GM23338 (cell line): Measurements from ENCODE around the gene PCP4. TPM values are rescaled to one million over a fixed set of nuclear protein-coding genes. Genes with fewer than 3 reads are reported as not detected.

Experiments used
- ATAC-seq: fragments of 200-7000 bp; cut with Tn5 transposase; 3 replicates; pipeline ENCODE4 v1.9.1; 2020
- DNase-seq: peaks from one replicate; pipeline ENCODE4 v3.0.0-alpha.2; 2015; ENCODE audit warnings: low spot score
- H2AFZ ChIP-seq: fragments of 200-600 bp; sonication (generic); 2 replicates; pipeline ENCODE4 v1.8.0; 2016; ENCODE audit warnings: antibody characterized with exemption, mild to moderate bottlenecking, moderate library complexity
- H3F3A ChIP-seq: fragments of 200-600 bp; sonication (generic); replicated peaks from 2 replicates; pipeline ENCODE4 v1.8.0; 2017; ENCODE audit warnings: antibody characterized with exemption, mixed run types, low read depth
- H3K27ac ChIP-seq: fragments of 200-600 bp; sonication (generic); 2 replicates; pipeline ENCODE4 v1.6.1; 2016; ENCODE audit warnings: low read depth
- H3K27me3 ChIP-seq: fragments of 200-600 bp; sonication (generic); 2 replicates; pipeline ENCODE4 v1.8.0; 2016; ENCODE audit warnings: mild to moderate bottlenecking, mixed run types, moderate library complexity; ENCODE audit not compliant: insufficient read depth
- H3K36me3 ChIP-seq: fragments of 200-600 bp; sonication (generic); 2 replicates; pipeline ENCODE4 v1.8.0; 2016; ENCODE audit warnings: mild to moderate bottlenecking; ENCODE audit not compliant: insufficient read depth
- H3K4me1 ChIP-seq: fragments of 200-600 bp; sonication (generic); 2 replicates; pipeline ENCODE4 v1.8.0; 2016; ENCODE audit warnings: mild to moderate bottlenecking, moderate library complexity; ENCODE audit not compliant: insufficient read depth
- H3K4me2 ChIP-seq: fragments of 200-600 bp; sonication (generic); 2 replicates; pipeline ENCODE4 v1.7.1; 2017; ENCODE audit warnings: mixed run types
- H3K4me3 ChIP-seq: fragments of 200-600 bp; sonication (generic); 2 replicates; pipeline ENCODE4 v1.6.1; 2016; ENCODE audit warnings: mixed run types
- H3K79me2 ChIP-seq: fragments of 200-600 bp; sonication (generic); replicated peaks from 2 replicates; pipeline ENCODE4 v1.8.0; 2017; ENCODE audit warnings: mild to moderate bottlenecking; ENCODE audit not compliant: insufficient read depth
- H3K9me2 ChIP-seq: fragments of 200-600 bp; sonication (generic); 2 replicates; pipeline ENCODE4 v1.8.0; 2017; ENCODE audit not compliant: insufficient read depth
- H4K20me1 ChIP-seq: fragments of 200-600 bp; sonication (generic); replicated peaks from 2 replicates; pipeline ENCODE4 v1.8.0; 2017; ENCODE audit warnings: mild to moderate bottlenecking; ENCODE audit not compliant: insufficient read depth
- H3K27ac Mint-ChIP-seq: 2 replicates; pipeline ENCODE4 v1.8.0; 2020; ENCODE audit warnings: inconsistent platforms, mild to moderate bottlenecking, moderate library complexity, mixed read lengths
- H3K27me3 Mint-ChIP-seq: 3 replicates; pipeline ENCODE4 v1.8.0; 2022; ENCODE audit warnings: low read depth, mild to moderate bottlenecking, moderate library complexity, mixed read lengths, inconsistent platforms; ENCODE audit not compliant: insufficient read depth, poor library complexity
- H3K36me3 Mint-ChIP-seq: 3 replicates; pipeline ENCODE4 v1.8.0; 2021; ENCODE audit warnings: low read depth, mild to moderate bottlenecking, inconsistent platforms, moderate library complexity, mixed read lengths
- H3K4me1 Mint-ChIP-seq: 3 replicates; pipeline ENCODE4 v1.8.0; 2020; ENCODE audit warnings: mild to moderate bottlenecking, inconsistent platforms, mixed read lengths
- H3K4me3 Mint-ChIP-seq: 3 replicates; pipeline ENCODE4 v1.8.0; 2021; ENCODE audit warnings: moderate library complexity, mild to moderate bottlenecking, inconsistent platforms, mixed read lengths
- H3K9me3 Mint-ChIP-seq: 3 replicates; pipeline ENCODE4 v1.8.0; 2020; ENCODE audit warnings: moderate library complexity, mild to moderate bottlenecking, inconsistent platforms, mixed read lengths
- CREB1 ChIP-seq: fragments of 250-450 bp; sonication (Bioruptor Pico); IDR thresholded peaks from 2 replicates; pipeline ENCODE4 v1.5.0; 2020; ENCODE audit warnings: low read depth, mild to moderate bottlenecking, moderate library complexity
- CTCF ChIP-seq, 2 experiments: fragments of 200-600 bp in 1 of 2; sonication (generic) in 1 of 2; conservative IDR thresholded peaks; 2 replicates each; pipeline versions ENCODE4 v1.5.1 to v1.6.1; 2016 to 2017; ENCODE audit warnings: antibody characterized with exemption in 2 of 2, low read depth in 2 of 2, mild to moderate bottlenecking in 2 of 2, moderate library complexity in 1 of 2
- ETS1 ChIP-seq: IDR thresholded peaks from 2 replicates; pipeline ENCODE4 v1.6.1; 2016; ENCODE audit warnings: antibody characterized with exemption
- EZH2phosphoT487 ChIP-seq: fragments of 200-600 bp; sonication (generic); IDR thresholded peaks from one replicate; pipeline ENCODE4 v1.8.1; 2018; ENCODE audit warnings: antibody characterized with exemption; ENCODE audit not compliant: unreplicated experiment
- NANOG ChIP-seq: IDR thresholded peaks from 2 replicates; pipeline ENCODE4 v1.6.1; 2016; ENCODE audit warnings: antibody characterized with exemption, borderline replicate concordance
- POLR2AphosphoS5 ChIP-seq: IDR thresholded peaks from 2 replicates; pipeline ENCODE4 v1.6.1; 2016; ENCODE audit warnings: antibody characterized with exemption, low read depth
- REST ChIP-seq: IDR thresholded peaks from one replicate; pipeline ENCODE4 v1.6.1; 2018; ENCODE audit warnings: antibody characterized with exemption; ENCODE audit not compliant: unreplicated experiment
- STAT1 ChIP-seq: IDR thresholded peaks from one replicate; pipeline ENCODE4 v1.6.1; 2016; ENCODE audit warnings: antibody characterized with exemption; ENCODE audit not compliant: unreplicated experiment
- ZNF114 ChIP-seq: fragments of 250-450 bp; sonication (Bioruptor Pico); IDR thresholded peaks from 2 replicates; pipeline ENCODE4 v1.5.0; 2020; ENCODE audit warnings: mild to moderate bottlenecking, moderate library complexity
- ZNF331 ChIP-seq: fragments of 250-450 bp; sonication (Bioruptor Pico); IDR thresholded peaks from 2 replicates; pipeline ENCODE4 v1.5.0; 2020; ENCODE audit warnings: low read depth, mild to moderate bottlenecking, moderate library complexity
- ZNF462 ChIP-seq: fragments of 250-450 bp; sonication (Bioruptor Pico); IDR thresholded peaks from 2 replicates; pipeline ENCODE4 v1.5.0; 2020; ENCODE audit warnings: mild to moderate bottlenecking, moderate library complexity
- polyA plus RNA-seq: library from polyadenylated mRNA; unstranded; fragments of >200 nt; fragmentation: Nextera tagmentation; extraction: Ambion mirVana; gene quantifications from 2 replicates; pipeline ENCODE4 v1.2.1, GENCODE V29; 2016
- total RNA-seq: library from RNA; depleted of rRNA; stranded (reverse); fragments of >200 nt; shearing (Covaris generic); gene quantifications from 2 replicates; pipeline ENCODE4 v1.2.3, GENCODE V29; 2014

PCP4 gene
- total and polyA plus RNA-seq, 2 experiments from 2014 or later, result 7.3 TPM; not detected in 1

- no peak for TF ChIP-seq REST
- TF ChIP-seq ZNF331 (CRISPR knock-in tag), result no peak
- TF ChIP-seq ZNF114 (CRISPR knock-in tag), result no peak
- no peak for TF ChIP-seq STAT1
- no peak for TF ChIP-seq EZH2phosphoT487
- no peak for TF ChIP-seq CTCF (conservative IDR thresholded peaks at IDR 0.05; ENCODE audit: low read depth in 2 of 2)
- no peak for TF ChIP-seq CREB1 (CRISPR knock-in tag)
Measured at GRCh38 chr21:39918558-39918957, 51.3 kb downstream of the PCP4 start (continued).

GRCh38 chr21:39923476-39923875, 56.2 kb downstream of the PCP4 start:
- no peaks in the 10 kb centered on the region; the same call in 1 of the 2 replicates for H3F3A ChIP-seq
- no peaks in the 10 kb centered on the region for H3K27me3 ChIP-seq
- H3K4me3 ChIP-seq, result no peak overlapping the region
- H4K20me1 ChIP-seq, result no peaks in the 10 kb centered on the region
- no peak overlapping the region for H2AFZ ChIP-seq
- no peak overlapping the region for H3K4me2 ChIP-seq
- peaks cover 7% of the 10 kb centered on the region for H3K27me3 Mint-ChIP-seq
- H3K79me2 ChIP-seq, result no peaks in the 10 kb centered on the region
- H3K27ac ChIP-seq, result no peak overlapping the region
- H3K4me3 Mint-ChIP-seq, result no peak overlapping the region
- DNase-seq, result no peak
- H3K4me1 Mint-ChIP-seq, result peaks cover 18% of the 10 kb centered on the region
- peaks cover 3% of the 10 kb centered on the region; the same call in 1 of the 3 replicates for H3K9me3 Mint-ChIP-seq
- H3K36me3 ChIP-seq, result no peaks in the 10 kb centered on the region
- no peaks in the 10 kb centered on the region for H3K4me1 ChIP-seq
- no peaks in the 10 kb centered on the region for H3K36me3 Mint-ChIP-seq
- no peak for ATAC-seq
- H3K9me2 ChIP-seq, result no peaks in the 10 kb centered on the region
- no peak overlapping the region for H3K27ac Mint-ChIP-seq
- TF ChIP-seq ZNF462 (CRISPR knock-in tag) (no peak), STAT1 (no peak), EZH2phosphoT487 (no peak), ZNF331 (CRISPR knock-in tag) (no peak), NANOG (no peak), ZNF114 (CRISPR knock-in tag) (no peak), ETS1 (no peak), POLR2AphosphoS5 (no peak)
